Measurements from ENCODE around the gene GREB1L. TPM values are rescaled to one million over a fixed set of nuclear protein-coding genes. Genes with fewer than 3 reads are reported as not detected.

GREB1L gene
- total RNA-seq, 1 donor from 2014 or later, result 0.79 TPM

DNA sequence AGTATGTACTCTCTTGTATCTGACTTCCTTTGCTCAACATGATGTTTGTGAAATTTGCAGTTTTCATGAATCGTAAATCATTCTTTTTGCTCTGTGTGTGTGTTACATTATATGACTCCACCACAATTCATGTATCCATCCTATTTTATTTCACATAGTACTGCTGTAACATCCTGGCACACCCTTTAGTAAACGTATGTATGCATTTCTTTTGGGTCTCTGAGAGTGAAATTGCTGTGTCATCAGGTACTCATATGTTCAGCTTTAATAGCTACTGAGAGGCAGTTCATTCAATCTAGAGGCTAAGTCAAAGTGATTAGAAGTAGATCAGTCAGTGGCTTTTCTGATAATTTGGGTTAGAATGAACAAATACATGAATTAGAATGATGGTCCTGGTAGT lies 239.7 kb downstream of the GREB1L start:
- Histone ChIP-seq H3K36me3 (ENCODE audit: control insufficient read depth, insufficient read depth, low read length) (no peaks in the 10 kb centered on the region), H3K4me3 (ENCODE audit: low read depth, low read length) (no peak overlapping the region), H3K27me3 (ENCODE audit: control insufficient read depth, insufficient read depth, low read length) (no peaks in the 10 kb centered on the region)
- no peak for FAIRE-seq
- TF ChIP-seq, protein P1, sequence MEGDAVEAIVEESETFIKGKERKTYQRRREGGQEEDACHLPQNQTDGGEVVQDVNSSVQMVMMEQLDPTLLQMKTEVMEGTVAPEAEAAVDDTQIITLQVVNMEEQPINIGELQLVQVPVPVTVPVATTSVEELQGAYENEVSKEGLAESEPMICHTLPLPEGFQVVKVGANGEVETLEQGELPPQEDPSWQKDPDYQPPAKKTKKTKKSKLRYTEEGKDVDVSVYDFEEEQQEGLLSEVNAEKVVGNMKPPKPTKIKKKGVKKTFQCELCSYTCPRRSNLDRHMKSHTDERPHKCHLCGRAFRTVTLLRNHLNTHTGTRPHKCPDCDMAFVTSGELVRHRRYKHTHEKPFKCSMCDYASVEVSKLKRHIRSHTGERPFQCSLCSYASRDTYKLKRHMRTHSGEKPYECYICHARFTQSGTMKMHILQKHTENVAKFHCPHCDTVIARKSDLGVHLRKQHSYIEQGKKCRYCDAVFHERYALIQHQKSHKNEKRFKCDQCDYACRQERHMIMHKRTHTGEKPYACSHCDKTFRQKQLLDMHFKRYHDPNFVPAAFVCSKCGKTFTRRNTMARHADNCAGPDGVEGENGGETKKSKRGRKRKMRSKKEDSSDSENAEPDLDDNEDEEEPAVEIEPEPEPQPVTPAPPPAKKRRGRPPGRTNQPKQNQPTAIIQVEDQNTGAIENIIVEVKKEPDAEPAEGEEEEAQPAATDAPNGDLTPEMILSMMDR (IDR thresholded peaks at IDR 0.05; ENCODE audit: insufficient read depth, low read length, severe bottlenecking), result no peak
- peak; percentile 34 for DNase-seq (ENCODE audit: low read depth)

DNA sequence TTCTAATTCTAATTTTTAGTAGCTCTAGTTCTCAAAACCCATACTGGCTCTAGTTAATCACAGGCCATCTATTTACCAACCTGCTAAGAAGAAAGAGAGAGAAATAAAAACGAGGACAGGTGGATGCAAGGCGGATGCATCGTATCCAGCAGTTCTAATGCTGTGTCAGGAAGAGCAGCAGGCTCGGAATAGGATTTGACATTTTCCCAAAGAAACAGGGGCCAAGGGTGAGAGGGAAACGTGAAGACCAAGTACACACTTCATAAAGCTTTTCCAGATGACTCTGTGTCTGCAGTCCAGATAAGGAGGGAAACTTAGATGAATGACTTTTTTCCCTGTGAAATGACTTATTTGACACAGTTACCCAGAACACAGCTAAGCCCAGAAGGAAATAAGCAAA lies 241.0 kb downstream of the GREB1L start:
- TF ChIP-seq, protein P1 (IDR thresholded peaks at IDR 0.05; ENCODE audit: insufficient read depth, low read length, severe bottlenecking), result no peak
- no peak for FAIRE-seq
- no peak overlapping the region for H3K4me3 ChIP-seq (ENCODE audit: low read depth, low read length)
- no peaks in the 10 kb centered on the region for H3K36me3 ChIP-seq (ENCODE audit: control insufficient read depth, insufficient read depth, low read length)
- no peaks in the 10 kb centered on the region for H3K27me3 ChIP-seq (ENCODE audit: control insufficient read depth, insufficient read depth, low read length)
- DNase-seq (ENCODE audit: low read depth), result no peak

DNA sequence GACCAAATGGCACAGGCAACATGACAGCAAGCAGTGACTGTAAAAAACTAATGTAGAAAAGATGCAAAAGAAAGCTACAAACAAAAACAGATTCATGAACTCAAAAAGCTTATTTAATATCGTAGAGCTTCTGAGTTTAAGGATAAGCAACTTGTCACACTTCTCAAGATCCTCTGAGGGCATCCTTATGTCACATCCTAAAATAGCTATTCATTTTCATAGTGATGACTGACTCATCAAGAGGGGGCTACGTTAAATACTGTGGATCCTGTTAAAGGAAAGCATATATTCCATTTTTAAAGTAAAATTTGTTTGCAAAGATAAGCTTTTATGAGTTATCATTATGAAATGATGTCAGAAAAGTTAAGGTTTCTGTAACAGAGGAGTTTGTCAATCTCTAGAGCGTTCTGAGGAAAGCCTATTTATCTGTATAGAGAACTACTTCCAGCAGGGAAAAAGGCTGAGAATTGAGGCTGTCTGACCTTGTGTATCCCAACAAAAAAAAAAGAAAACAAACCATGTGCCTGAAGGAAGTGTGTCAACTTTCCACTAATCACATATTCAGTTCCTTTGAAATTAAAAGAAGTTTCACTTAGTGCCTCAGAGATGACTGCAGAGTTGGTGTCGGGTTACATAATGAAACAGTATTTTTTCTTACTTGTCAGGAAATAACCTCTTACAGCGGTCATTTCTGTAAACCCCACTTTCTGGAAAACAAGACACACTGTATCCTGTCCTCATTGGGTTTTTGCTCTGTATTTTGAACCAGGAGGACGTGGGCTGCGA lies 243.0 kb downstream of the GREB1L start:
- DNase-seq (ENCODE audit: low read depth), result peak; percentile 30
- no peak for FAIRE-seq
- H3K27me3 ChIP-seq (ENCODE audit: control insufficient read depth, insufficient read depth, low read length), result no peaks in the 10 kb centered on the region
- H3K36me3 ChIP-seq (ENCODE audit: control insufficient read depth, insufficient read depth, low read length), result no peaks in the 10 kb centered on the region
- TF ChIP-seq, protein P1 (IDR thresholded peaks at IDR 0.05; ENCODE audit: insufficient read depth, low read length, severe bottlenecking), result no peak
- no peak overlapping the region for H3K4me3 ChIP-seq (ENCODE audit: low read depth, low read length)

DNA sequence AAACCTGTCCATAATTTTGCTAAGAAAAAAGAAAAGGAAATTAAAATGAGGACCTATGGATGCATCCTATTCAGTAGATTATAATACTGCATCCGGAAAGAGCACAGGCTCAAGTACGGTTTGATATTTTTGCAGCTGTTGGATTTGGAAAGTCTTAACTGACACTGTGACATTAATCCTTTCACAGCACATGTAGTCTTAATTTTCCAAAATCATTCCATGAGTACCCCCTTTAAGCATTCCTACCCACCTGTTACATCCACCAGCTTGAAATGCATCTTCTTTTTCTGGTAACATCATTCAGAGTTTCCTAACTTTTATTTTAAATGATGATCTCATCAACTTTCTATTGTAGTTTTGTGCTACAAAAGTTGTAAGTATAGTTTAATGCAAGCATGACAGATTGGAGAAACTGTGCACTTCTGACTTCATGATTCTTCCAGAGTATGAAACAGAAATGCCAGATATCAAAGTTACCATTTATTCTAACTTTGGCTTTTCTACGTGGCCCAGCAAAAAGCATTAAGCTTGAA lies 244.9 kb downstream of the GREB1L start:
- TF ChIP-seq, protein P1 (IDR thresholded peaks at IDR 0.05; ENCODE audit: insufficient read depth, low read length, severe bottlenecking), result no peak
- no peaks in the 10 kb centered on the region for H3K27me3 ChIP-seq (ENCODE audit: control insufficient read depth, insufficient read depth, low read length)
- no peak for FAIRE-seq

DNA sequence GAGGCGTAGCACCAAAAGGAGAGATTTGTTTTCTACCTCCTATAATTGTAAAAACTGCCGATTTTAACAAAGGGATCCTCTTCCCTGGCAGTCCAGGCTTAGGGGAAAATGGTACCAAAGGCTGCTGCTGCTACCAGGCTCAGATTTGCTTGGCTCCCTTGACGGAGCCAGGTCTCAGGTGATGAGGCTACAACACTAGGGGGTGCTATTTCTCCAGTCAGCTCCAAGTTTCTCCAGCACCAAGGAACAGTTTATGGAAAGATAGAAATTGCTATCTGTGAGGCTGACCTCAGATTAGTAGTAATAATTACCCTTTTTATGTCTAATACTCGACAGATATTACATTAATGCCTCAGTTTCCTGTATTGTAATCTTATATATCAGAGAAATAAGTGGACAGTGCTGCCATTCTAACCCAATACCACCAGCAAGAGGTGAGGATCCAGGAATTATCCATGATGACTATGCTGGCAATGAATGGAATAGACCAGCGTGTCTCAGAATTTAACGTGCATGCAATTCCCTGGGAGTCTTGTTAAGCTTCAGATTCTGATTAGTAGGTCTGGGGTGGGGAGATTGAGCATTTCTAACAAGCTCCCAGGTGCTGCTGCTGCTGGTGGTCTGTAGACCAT lies 247.2 kb downstream of the GREB1L start:
- FAIRE-seq (no peak), DNase-seq (ENCODE audit: low read depth) (peak; percentile 56)
- TF ChIP-seq, protein P1 (IDR thresholded peaks at IDR 0.05; ENCODE audit: insufficient read depth, low read length, severe bottlenecking), result peak; percentile 75
- no peaks in the 10 kb centered on the region for H3K36me3 ChIP-seq (ENCODE audit: control insufficient read depth, insufficient read depth, low read length)
- H3K27me3 ChIP-seq (ENCODE audit: control insufficient read depth, insufficient read depth, low read length), result no peaks in the 10 kb centered on the region
- H3K4me3 ChIP-seq (ENCODE audit: low read depth, low read length), result no peak overlapping the region

More for the DNA sequence above, 244.9 kb downstream of the GREB1L start:
- DNase-seq (ENCODE audit: low read depth), result no peak
- H3K4me3 ChIP-seq (ENCODE audit: low read depth, low read length), result no peak overlapping the region
- H3K36me3 ChIP-seq (ENCODE audit: control insufficient read depth, insufficient read depth, low read length), result no peaks in the 10 kb centered on the region

All from bronchial epithelial cell (primary cell).